HCEC 1CT (cell line): ENCODE results near the gene INO80C.
"Not testable (repeated sequence)": the region's sequence is repeated elsewhere in the genome, so short reads cannot be mapped to it uniquely, and the experiment has no call there.

Experiments
- DNase-seq: peaks from one replicate; pipeline ENCODE4 v3.0.0-alpha.2; 2017

The INO80C gene

GRCh38 chr18:35457140-35457704 lies 40.5 kb downstream of the INO80C start:
- no peak for DNase-seq

- peak; percentile 44 for DNase-seq
These were observed 41.6 kb downstream of the INO80C start for GRCh38 chr18:35455926-35456763.

DNA sequence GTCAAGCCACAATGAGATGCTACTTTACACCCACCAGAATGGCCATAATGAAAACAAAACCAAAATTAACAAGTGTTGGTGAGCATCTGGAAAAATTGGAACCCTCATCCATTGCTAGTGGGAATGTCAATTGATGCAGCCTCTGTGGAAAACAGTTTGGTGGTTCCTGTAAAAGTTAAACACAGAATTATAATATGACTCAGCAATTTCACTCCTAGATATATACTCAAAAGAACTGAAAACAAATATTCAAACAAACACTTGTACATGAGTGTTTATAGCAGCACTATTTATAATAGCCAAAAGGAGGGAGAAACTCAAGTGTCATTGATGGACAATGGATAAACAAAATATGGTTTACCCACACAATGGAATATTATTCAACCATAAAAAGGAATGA lies 43.0 kb downstream of the INO80C start:
- no peak for DNase-seq

DNA sequence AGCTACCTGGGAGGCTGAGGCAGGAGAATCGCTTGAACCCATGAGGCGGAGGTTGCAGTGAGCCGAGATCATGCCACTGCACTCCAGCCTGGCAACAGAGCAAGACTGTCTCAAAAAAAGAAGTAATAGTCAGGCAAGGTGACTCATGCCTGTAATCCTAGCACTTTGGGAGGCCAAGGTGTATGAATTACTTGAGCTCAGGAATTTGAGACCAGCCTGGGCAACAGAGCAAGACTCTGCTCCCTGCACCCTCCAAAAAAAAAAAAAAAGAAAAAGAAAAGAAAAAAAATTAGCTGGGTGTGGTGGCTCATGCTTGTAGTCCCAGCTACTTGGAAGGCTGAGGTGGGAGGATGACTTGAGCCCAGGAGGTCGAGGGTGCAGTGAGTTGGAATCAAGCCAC lies 44.7 kb downstream of the INO80C start:
- not testable (repeated sequence) for DNase-seq

GRCh38 chr18:35451916-35452315 lies 45.8 kb downstream of the INO80C start:
- DNase-seq = no peak

GRCh38 chr18:35451032-35451431 lies 46.7 kb downstream of the INO80C start:
- DNase-seq = no peak

- DNase-seq = no peak
These were observed 53.1 kb downstream of the INO80C start for GRCh38 chr18:35444636-35445035.

DNA sequence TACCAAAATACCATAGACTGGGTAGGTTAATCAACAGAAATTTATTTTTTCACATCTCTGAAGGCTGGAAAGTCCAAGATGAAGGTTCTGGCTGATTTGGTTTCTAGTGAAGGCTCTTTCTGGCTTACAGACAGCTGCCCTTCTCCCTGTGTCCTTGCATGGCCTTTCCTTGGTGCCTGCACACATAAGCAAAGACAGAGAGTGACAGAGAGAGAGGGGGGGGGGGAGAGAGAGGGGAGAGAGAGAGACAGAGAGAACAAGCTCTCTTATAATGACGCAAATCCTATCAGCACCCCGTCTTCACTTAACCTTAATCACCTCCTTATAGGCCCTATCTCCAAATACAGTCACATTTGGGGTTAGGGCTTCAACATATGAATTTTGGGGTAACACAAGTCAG lies 53.9 kb downstream of the INO80C start:
- DNase-seq = no peak

DNA sequence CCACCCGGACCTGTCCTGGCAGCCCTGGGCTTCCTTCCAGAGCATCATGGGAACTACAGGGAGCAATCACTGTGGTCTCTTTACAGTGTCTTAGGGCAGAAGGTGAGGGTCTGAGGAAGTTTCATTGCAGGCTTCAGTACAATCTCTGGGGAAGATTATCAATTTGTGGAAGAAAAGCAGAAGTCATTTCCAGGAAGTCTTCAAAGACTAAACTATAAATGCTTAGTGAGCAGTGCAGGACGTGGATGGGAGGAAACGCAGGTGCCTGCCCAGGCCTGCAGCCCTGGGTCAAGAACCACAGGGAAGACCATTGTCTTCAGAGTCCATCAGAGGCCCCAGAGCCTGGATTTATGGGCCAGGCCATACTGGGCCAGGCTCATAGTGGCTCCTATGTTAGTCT lies 54.3 kb downstream of the INO80C start:
- DNase-seq = no peak

DNA sequence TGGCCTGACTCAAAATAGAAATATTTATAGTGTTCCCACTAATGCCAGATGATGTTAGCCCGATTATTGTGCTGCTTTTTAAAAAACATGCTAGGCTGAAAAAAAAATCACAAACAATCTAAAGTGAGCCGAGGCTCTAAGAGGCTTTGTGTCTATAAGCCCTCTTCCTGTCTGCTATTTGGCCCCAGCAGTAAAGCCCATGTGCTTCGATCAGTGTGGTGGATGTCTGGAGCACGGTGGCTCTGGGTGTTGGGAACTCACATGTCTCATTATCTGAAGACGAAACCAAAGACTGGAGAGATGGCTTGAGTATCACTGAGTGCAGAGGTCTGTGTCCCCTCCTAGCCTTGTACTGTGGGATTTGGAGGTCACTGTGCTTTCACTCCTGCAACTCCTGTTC lies 55.1 kb downstream of the INO80C start:
- no peak for DNase-seq

DNA sequence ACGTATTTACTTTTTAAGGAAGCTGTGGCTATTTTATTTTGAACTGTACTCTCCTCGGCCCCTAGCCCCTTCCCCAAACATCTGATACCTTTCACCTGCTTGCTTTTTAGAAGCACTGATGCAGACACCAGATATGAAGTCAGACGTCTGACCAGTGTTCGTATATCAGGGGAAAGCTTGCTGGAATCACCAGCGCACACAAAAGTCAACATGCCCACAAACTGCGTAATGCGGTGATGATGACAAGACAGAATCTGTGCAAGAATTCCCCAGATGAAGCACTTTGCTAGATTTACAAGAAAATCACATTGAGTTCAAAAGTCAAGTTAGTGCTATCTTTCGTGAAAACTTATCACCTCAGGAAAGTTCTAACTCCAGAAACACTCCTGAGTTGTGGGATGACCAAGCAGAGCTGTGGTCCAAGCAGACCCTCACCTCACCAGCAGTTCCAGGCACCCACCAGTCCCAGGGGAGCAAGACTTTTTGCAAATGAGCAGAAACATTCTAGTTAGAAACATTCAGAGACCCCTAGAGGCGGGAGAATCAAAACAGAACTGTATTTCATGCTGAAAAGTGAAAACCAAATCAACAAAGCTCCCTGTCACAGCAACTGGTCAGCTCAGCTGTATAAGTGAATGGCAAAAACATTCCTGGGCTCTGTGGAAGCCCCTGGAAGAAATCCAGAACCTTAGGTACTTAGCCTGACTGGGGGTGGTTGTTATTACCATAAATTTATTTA lies 55.7 kb downstream of the INO80C start:
- no peak for DNase-seq

GRCh38 chr18:35438480-35439234 lies 59.1 kb downstream of the INO80C start:
- DNase-seq = no peak

GRCh38 chr18:35437836-35438235 lies 59.9 kb downstream of the INO80C start:
- DNase-seq = no peak

GRCh38 chr18:35436076-35436649 lies 61.6 kb downstream of the INO80C start:
- peak; percentile 22 for DNase-seq

DNA sequence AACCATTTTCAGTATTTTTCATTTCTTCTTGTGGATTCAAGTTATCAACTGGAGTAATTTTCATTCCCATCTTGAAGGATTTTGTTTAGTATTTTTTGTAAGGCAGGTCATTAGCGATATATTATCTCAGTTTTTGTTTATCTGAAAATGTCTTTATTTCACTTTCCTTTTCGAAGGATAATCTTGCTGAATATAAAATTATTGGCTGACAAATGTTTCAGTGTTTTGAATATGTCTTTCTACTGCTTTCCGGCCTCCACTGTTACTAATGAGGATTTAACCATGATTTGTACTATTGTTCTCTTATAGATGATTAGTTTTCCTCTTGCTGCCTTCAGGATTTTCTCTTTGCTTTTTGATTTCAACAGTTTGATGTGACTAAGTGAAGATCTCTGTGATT lies 62.4 kb downstream of the INO80C start:
- no peak for DNase-seq

GRCh38 chr18:35432565-35433001 lies 65.2 kb downstream of the INO80C start:
- DNase-seq = no peak

DNA sequence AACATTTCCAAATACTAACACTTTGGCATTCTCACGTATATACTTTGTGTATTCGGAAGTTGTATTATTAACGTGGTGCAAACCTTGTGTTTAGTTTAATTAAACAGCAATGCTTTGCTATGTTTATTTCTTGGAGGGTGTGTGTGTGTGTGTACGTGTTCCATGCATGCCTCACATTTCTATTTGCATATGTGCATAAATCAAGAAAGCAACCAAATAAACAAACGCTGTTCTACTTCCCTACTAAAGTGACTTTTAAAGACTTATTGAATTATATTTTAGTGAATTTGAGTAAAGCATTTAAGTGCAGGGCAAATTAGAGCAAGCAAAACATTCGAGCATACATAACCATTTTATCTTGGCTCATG lies 66.4 kb downstream of the INO80C start:
- DNase-seq = no peak

DNA sequence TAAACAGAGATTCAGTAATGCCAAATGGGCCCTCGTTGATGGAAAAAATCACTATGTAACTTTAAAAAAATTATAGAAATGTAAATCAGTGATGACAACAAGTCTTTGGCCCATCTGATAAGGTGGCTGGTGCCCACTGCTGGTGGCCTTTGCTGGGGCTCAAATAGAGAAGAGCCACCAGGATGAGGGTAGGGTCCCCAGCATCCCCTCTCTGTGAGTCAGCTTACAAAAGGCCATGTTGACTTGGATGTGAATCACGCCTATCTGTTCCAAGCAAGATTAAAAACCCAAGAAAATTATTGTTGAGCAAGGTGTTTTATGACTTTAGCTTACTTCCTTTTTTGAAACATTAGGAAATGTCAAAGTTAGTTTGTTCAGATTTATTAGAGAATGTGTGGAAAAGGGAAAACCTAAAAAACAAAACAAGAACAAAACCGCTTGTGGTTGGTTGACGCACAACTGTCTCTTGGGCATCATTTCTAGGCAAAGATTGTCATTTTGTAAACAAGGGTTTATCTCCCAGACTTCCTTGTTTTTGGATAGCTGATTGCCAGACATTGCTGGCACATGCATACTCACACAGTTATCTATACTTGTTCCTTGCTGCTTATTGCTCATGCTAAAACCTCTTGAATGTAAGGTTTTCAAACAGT lies 66.9 kb downstream of the INO80C start:
- DNase-seq = no peak

DNA sequence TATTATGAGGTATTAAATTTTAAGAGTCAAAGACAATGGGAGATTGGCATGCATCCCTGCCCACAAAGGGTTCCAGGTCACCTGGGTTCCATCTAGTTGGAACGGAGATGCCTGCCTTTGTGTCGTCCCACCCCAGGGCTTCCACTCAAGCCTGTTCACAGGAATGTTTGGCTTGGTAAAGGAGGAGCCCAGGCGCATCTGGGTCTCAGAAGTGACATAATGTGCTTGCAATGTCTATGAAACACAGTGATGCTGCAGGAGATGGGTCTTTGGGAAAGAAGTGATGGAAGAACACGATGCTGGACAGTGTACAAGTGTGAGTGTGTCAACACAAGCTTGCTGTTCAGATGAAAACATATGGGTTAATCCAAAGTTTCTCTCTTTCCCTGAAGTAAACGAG lies 71.0 kb downstream of the INO80C start:
- DNase-seq = no peak

GRCh38 chr18:35424356-35424755 lies 73.4 kb downstream of the INO80C start:
- no peak for DNase-seq

- DNase-seq = no peak
These were observed 75.5 kb downstream of the INO80C start for GRCh38 chr18:35422237-35422636.

GRCh38 chr18:35418610-35419009 lies 79.2 kb downstream of the INO80C start:
- no peak for DNase-seq
